OCI-LY1 (cell line): ENCODE data around the gene KLHL28.

Experiments
- H2AFZ ChIP-seq: fragments of 200-600 bp; sonication (generic), shearing (Covaris generic); 2 replicates; pipeline ENCODE4 v1.6.0; 2014; ENCODE audit warnings: antibody characterized with exemption, mild to moderate bottlenecking, low read length
- H3F3A ChIP-seq: fragments of 200-600 bp; sonication (generic), shearing (Covaris generic); 2 replicates; pipeline ENCODE4 v1.6.0; 2014; ENCODE audit warnings: mild to moderate bottlenecking, antibody characterized with exemption, low read length, moderate library complexity; ENCODE audit not compliant: insufficient read depth
- H3K27ac ChIP-seq: fragments of 200-600 bp; sonication (generic); 2 replicates; pipeline ENCODE4 v1.5.1; 2014; ENCODE audit warnings: low read length, mixed run types, mild to moderate bottlenecking, low read depth; ENCODE audit not compliant: poor library complexity, severe bottlenecking
- H3K27me3 ChIP-seq: fragments of 200-600 bp; sonication (generic); 2 replicates; pipeline ENCODE4 v1.6.0; 2014; ENCODE audit warnings: antibody characterized with exemption, mild to moderate bottlenecking, low read length, moderate library complexity; ENCODE audit not compliant: insufficient read depth
- H3K36me3 ChIP-seq: fragments of 200-600 bp; sonication (generic); 2 replicates; pipeline ENCODE4 v1.6.1; 2014; ENCODE audit warnings: mild to moderate bottlenecking, antibody characterized with exemption, low read length, moderate library complexity, mixed read lengths; ENCODE audit not compliant: insufficient read depth
- H3K4me1 ChIP-seq: fragments of 200-600 bp; sonication (generic); 2 replicates; pipeline ENCODE4 v1.5.1; 2014; ENCODE audit warnings: mild to moderate bottlenecking, low read length, moderate library complexity; ENCODE audit not compliant: insufficient read depth, severe bottlenecking
- H3K4me2 ChIP-seq: fragments of 200-600 bp; sonication (generic), shearing (Covaris generic); 2 replicates; pipeline ENCODE4 v1.6.1; 2014; ENCODE audit warnings: low read length
- H3K4me3 ChIP-seq: fragments of 200-600 bp; sonication (generic); 2 replicates; pipeline ENCODE4 v1.5.1; 2014; ENCODE audit warnings: low read length, low read depth, mild to moderate bottlenecking, mixed read lengths; ENCODE audit not compliant: poor library complexity, severe bottlenecking
- H3K79me2 ChIP-seq: fragments of 200-600 bp; shearing (Covaris generic); 2 replicates; pipeline ENCODE4 v1.6.1; 2016; ENCODE audit warnings: mixed run types, low read length, mixed read lengths; ENCODE audit not compliant: insufficient read depth
- H3K9ac ChIP-seq: fragments of 200-600 bp; sonication (generic), shearing (Covaris generic); 2 replicates; pipeline ENCODE4 v1.6.1; 2014; ENCODE audit warnings: mild to moderate bottlenecking, low read length, mixed read lengths
- H3K9me2 ChIP-seq: fragments of 200-600 bp; sonication (generic), shearing (Covaris generic); 2 replicates; pipeline ENCODE4 v1.6.1; 2014; ENCODE audit warnings: low read depth, mild to moderate bottlenecking, low read length, mixed read lengths
- H3K9me3 ChIP-seq: fragments of 200-600 bp; shearing (Covaris generic); 2 replicates; pipeline ENCODE4 v1.6.1; 2014; ENCODE audit warnings: low read length, mixed read lengths
- H4K20me1 ChIP-seq: fragments of 200-600 bp; sonication (generic), shearing (Covaris generic); 2 replicates; pipeline ENCODE4 v1.6.0; 2016; ENCODE audit warnings: mild to moderate bottlenecking, low read length; ENCODE audit not compliant: insufficient read depth
- EZH2 ChIP-seq: fragments of 200-600 bp; sonication (generic), shearing (Covaris generic); IDR thresholded peaks from 2 replicates; pipeline ENCODE4 v1.8.0; 2017; ENCODE audit warnings: borderline replicate concordance, mixed run types, mild to moderate bottlenecking, antibody characterized with exemption, low read length, moderate library complexity, mixed read lengths
- TF ChIP-seq, protein P1 (sequence below): fragments of 200-600 bp; sonication (generic), shearing (Covaris generic); IDR thresholded peaks from 2 replicates; pipeline ENCODE4 v1.5.1; 2017; ENCODE audit warnings: mild to moderate bottlenecking, antibody characterized with exemption, low read length, moderate library complexity, mixed read lengths

The KLHL28 gene

DNA sequence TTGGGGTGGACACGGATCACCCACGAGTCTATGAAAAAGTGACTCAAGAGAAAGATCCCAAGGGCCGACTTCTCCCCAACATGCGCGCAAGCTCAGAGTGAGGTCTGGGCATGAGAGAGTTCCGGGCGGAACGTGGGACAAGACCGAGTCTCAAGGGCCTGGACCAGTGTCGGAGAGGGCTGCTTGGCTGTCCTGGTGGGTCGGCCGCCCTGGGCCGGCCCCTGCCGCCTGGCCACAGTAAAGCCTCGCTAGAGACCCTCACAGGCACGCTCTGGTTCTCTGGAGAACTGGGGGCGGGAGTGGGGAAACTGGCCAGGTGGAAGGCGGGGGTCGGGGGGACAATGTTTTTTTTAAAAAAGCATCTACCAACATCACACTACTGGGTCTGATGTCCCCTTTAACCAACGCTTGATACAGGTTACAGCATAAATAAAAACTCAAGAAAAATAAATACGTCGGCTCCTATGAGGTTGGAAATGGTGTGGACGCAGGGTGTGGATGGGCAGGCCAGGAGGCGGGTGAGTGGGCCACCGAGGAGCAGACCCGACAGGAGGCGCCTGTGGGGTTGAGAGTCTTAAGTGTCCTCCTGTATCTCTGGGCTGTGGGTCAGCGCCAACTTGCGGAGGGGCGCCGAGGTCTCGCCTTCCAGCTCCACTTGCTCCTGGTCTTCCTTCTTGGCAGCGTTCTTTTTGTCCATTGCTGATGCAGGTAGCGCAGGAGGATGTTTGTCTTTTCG, 74.7 kb downstream of the KLHL28 start:
- no peaks in the 10 kb centered on the region for H3K79me2 ChIP-seq
- no peaks in the 10 kb centered on the region for H3K9me2 ChIP-seq
- no peak overlapping the region for H2AFZ ChIP-seq
- H3K36me3 ChIP-seq: no peaks in the 10 kb centered on the region
- no peaks in the 10 kb centered on the region for H3K27me3 ChIP-seq
- peaks cover 3% of the 10 kb centered on the region; the same call in 1 of the 2 replicates for H3K9me3 ChIP-seq
- H3K4me3 ChIP-seq: no peak overlapping the region
- no peak for TF ChIP-seq EZH2
- no peak overlapping the region for H3K9ac ChIP-seq
- H3F3A ChIP-seq: no peaks in the 10 kb centered on the region
- H3K4me1 ChIP-seq: no peaks in the 10 kb centered on the region
- H4K20me1 ChIP-seq: no peaks in the 10 kb centered on the region
- no peak overlapping the region for H3K4me2 ChIP-seq
- no peak overlapping the region for H3K27ac ChIP-seq

GRCh38 chr14:44880791-44881190, 81.0 kb downstream of the KLHL28 start:
- H3K36me3 ChIP-seq: no peaks in the 10 kb centered on the region
- H3K9me3 ChIP-seq: peaks cover 6% of the 10 kb centered on the region; the same call in 1 of the 2 replicates
- H3K9ac ChIP-seq: no peak overlapping the region
- no peak overlapping the region for H3K27ac ChIP-seq
- no peak overlapping the region for H3K4me2 ChIP-seq
- H3K4me3 ChIP-seq: no peak overlapping the region
- H2AFZ ChIP-seq: no peak overlapping the region
- no peaks in the 10 kb centered on the region for H3K79me2 ChIP-seq
- H3K9me2 ChIP-seq: no peaks in the 10 kb centered on the region
- no peaks in the 10 kb centered on the region for H3K27me3 ChIP-seq
- no peaks in the 10 kb centered on the region for H3K4me1 ChIP-seq
- H3F3A ChIP-seq: no peaks in the 10 kb centered on the region
- H4K20me1 ChIP-seq: no peaks in the 10 kb centered on the region
- no peak for TF ChIP-seq EZH2
- TF ChIP-seq, protein P1, sequence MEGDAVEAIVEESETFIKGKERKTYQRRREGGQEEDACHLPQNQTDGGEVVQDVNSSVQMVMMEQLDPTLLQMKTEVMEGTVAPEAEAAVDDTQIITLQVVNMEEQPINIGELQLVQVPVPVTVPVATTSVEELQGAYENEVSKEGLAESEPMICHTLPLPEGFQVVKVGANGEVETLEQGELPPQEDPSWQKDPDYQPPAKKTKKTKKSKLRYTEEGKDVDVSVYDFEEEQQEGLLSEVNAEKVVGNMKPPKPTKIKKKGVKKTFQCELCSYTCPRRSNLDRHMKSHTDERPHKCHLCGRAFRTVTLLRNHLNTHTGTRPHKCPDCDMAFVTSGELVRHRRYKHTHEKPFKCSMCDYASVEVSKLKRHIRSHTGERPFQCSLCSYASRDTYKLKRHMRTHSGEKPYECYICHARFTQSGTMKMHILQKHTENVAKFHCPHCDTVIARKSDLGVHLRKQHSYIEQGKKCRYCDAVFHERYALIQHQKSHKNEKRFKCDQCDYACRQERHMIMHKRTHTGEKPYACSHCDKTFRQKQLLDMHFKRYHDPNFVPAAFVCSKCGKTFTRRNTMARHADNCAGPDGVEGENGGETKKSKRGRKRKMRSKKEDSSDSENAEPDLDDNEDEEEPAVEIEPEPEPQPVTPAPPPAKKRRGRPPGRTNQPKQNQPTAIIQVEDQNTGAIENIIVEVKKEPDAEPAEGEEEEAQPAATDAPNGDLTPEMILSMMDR: no peak
